Umbilical cord (tissue), 2 donors: ENCODE measurements around the gene SPNS2. TPM values are rescaled to one million over a fixed set of nuclear protein-coding genes. Genes with fewer than 3 reads are reported as not detected.

Experiments used
- DNase-seq: peaks from one replicate; pipeline ENCODE4 v3.0.0-alpha.2; 2015; ENCODE audit warnings: low spot score
- total RNA-seq: library from RNA; depleted of rRNA; stranded (reverse); fragments of >200 nt; gene quantifications from one replicate; pipeline ENCODE4 v1.2.3, GENCODE V29; 2014; ENCODE audit warnings: low replicate concordance; ENCODE audit not compliant: insufficient read depth

The SPNS2 gene
- total RNA-seq, 1 donor from 2014 or later: 5.8 TPM

- no peak for DNase-seq
These were observed 17.5 kb upstream of the SPNS2 start for GRCh38 chr17:4480929-4481898.

GRCh38 chr17:4482338-4483011 lies 16.2 kb upstream of the SPNS2 start:
- no peak for DNase-seq

- DNase-seq: no peak
These were observed 15.5 kb upstream of the SPNS2 start for GRCh38 chr17:4483012-4483840.

GRCh38 chr17:4485676-4486646 lies 12.7 kb upstream of the SPNS2 start:
- DNase-seq: no peak

- DNase-seq: no peak
These were observed 11.4 kb upstream of the SPNS2 start for GRCh38 chr17:4487296-4487695.

GRCh38 chr17:4487820-4488716 lies 10.6 kb upstream of the SPNS2 start:
- DNase-seq: no peak

GRCh38 chr17:4488989-4489595 lies 9.6 kb upstream of the SPNS2 start:
- no peak for DNase-seq

GRCh38 chr17:4490109-4490591 lies 8.5 kb upstream of the SPNS2 start:
- peak; percentile 33 for DNase-seq

GRCh38 chr17:4490637-4491061 lies 8.0 kb upstream of the SPNS2 start:
- DNase-seq: peak; percentile 38

- peak; percentile 50 for DNase-seq
These were observed 5.7 kb upstream of the SPNS2 start for GRCh38 chr17:4492721-4493561.

- DNase-seq: no peak
These were observed 1.4 kb upstream of the SPNS2 start for GRCh38 chr17:4497101-4497824.

GRCh38 chr17:4499431-4500190 lies 930 bp downstream of the SPNS2 start:
- no peak for DNase-seq

GRCh38 chr17:4500191-4500571 lies 1.5 kb downstream of the SPNS2 start:
- DNase-seq: no peak

GRCh38 chr17:4501295-4501949 lies 2.7 kb downstream of the SPNS2 start:
- DNase-seq: no peak

GRCh38 chr17:4502466-4503154 lies 3.9 kb downstream of the SPNS2 start:
- no peak for DNase-seq
